Uterus (tissue), 2 donors: Measurements from ENCODE around the gene MEIS1.

ENCODE experiments used
- POLR2A ChIP-seq, 2 donors: fragments of 450-650 bp; IDR thresholded peaks; one replicate each; pipeline ENCODE4 v1.6.1; 2016; ENCODE audit warnings: antibody characterized with exemption in 2 of 2, mild to moderate bottlenecking in 1 of 2, moderate library complexity in 1 of 2
- TF ChIP-seq, protein P1 (sequence below), 4 experiments: fragments of 200-600 bp in 2 of 4; fragments of 450-650 bp in 2 of 4; sonication (generic) in 2 of 4; IDR thresholded peaks; one replicate each; pipeline ENCODE4 v1.5.1; 2016 to 2019; ENCODE audit warnings: antibody characterized with exemption in 4 of 4, mild to moderate bottlenecking in 2 of 4, moderate library complexity in 1 of 4

DNA sequence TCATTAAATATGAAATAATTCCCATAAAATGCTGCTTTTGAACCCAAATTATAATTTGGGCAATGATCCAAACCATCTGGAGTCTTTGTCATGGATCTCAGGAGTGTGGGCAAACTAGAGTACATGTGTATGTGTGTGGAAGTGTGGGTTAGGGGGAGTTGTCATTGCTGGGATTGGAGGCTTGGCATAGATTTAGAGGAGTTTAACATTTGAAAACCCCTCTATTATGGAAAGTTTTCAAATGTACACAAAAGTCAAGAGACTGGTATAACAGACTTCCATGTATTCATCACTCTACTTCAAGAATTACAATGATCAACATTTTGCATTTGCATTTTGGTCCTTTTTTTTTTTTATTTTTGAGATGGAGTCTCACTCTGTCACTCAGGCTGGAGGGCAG lies 159.1 kb downstream of the MEIS1 start:
- TF ChIP-seq, protein P1, sequence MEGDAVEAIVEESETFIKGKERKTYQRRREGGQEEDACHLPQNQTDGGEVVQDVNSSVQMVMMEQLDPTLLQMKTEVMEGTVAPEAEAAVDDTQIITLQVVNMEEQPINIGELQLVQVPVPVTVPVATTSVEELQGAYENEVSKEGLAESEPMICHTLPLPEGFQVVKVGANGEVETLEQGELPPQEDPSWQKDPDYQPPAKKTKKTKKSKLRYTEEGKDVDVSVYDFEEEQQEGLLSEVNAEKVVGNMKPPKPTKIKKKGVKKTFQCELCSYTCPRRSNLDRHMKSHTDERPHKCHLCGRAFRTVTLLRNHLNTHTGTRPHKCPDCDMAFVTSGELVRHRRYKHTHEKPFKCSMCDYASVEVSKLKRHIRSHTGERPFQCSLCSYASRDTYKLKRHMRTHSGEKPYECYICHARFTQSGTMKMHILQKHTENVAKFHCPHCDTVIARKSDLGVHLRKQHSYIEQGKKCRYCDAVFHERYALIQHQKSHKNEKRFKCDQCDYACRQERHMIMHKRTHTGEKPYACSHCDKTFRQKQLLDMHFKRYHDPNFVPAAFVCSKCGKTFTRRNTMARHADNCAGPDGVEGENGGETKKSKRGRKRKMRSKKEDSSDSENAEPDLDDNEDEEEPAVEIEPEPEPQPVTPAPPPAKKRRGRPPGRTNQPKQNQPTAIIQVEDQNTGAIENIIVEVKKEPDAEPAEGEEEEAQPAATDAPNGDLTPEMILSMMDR (IDR thresholded peaks at IDR 0.05) = no peak
- no peak for TF ChIP-seq POLR2A (IDR thresholded peaks at IDR 0.05)
